Measurements from ENCODE around the gene VTA1. TPM values are rescaled to one million over a fixed set of nuclear protein-coding genes. Genes with fewer than 3 reads are reported as not detected.

VTA1 gene
- polyA plus RNA-seq, 1 donor (not counting 4 experiments of a cell fraction or from before 2014, with no cell fraction given): 97.4 TPM

DNA sequence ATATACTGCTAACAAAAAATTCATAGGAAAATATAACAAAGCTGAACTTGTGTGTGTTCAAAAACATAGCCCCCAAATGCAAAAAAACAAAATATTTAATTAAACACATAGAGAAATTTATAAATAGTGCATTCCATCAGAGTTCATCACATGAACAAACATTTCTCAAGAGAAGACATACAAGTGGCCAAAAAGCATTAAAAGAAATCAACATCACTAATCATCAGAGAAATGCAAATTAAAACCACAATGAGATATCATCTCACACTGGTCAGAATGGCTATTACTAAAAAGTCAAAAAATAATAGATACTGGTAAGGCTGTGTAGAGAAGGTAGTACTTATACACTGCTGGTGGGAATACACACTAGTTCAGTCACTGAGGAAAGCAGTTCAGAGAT, 115.2 kb downstream of the VTA1 start:
- Histone ChIP-seq H2AFZ (ENCODE audit: control insufficient read depth, low read length) (no peak overlapping the region), H4K20me1 (ENCODE audit: control insufficient read depth, extremely low read depth, insufficient read depth, low read length) (no peaks in the 10 kb centered on the region), H3K4me1 (ENCODE audit: control insufficient read depth, extremely low read depth, insufficient read depth, low read length) (no peaks in the 10 kb centered on the region), H3K79me2 (ENCODE audit: control insufficient read depth, insufficient read depth, low read length) (no peaks in the 10 kb centered on the region), H3K36me3 (ENCODE audit: control insufficient read depth in 2 of 2, extremely low read depth in 1 of 2, insufficient read depth in 2 of 2, low read length in 2 of 2) (no peaks in the 10 kb centered on the region), H3K4me2 (ENCODE audit: control insufficient read depth, extremely low read depth, insufficient read depth, low read depth, low read length) (no peak overlapping the region), H3K9me1 (ENCODE audit: control insufficient read depth, extremely low read depth, insufficient read depth, low read length) (no peaks in the 10 kb centered on the region), H3K27ac (ENCODE audit: control insufficient read depth, insufficient read depth, low read length) (no peak overlapping the region), H3K4me3 (ENCODE audit: control insufficient read depth in 2 of 3, extremely low read depth in 1 of 3, insufficient read depth in 2 of 3, low read depth in 1 of 3, low read length in 3 of 3) (no peak overlapping the region), H3K9me3 (ENCODE audit: control insufficient read depth, low read depth, low read length) (no peaks in the 10 kb centered on the region), H3K27me3 (ENCODE audit: control insufficient read depth, extremely low read depth, insufficient read depth, low read length) (no peaks in the 10 kb centered on the region), H3K9ac (ENCODE audit: control insufficient read depth, extremely low read depth, insufficient read depth, low read length) (no peak overlapping the region)
- dilution Hi-C loops (cut with MboI; ENCODE audit: extremely low pct_ligation_motif_present, low sequenced_read_pairs): no loop called here
- no peak for TF ChIP-seq EZH2 (IDR thresholded peaks at IDR 0.05; ENCODE audit: low read length)
- TF ChIP-seq, protein P1, sequence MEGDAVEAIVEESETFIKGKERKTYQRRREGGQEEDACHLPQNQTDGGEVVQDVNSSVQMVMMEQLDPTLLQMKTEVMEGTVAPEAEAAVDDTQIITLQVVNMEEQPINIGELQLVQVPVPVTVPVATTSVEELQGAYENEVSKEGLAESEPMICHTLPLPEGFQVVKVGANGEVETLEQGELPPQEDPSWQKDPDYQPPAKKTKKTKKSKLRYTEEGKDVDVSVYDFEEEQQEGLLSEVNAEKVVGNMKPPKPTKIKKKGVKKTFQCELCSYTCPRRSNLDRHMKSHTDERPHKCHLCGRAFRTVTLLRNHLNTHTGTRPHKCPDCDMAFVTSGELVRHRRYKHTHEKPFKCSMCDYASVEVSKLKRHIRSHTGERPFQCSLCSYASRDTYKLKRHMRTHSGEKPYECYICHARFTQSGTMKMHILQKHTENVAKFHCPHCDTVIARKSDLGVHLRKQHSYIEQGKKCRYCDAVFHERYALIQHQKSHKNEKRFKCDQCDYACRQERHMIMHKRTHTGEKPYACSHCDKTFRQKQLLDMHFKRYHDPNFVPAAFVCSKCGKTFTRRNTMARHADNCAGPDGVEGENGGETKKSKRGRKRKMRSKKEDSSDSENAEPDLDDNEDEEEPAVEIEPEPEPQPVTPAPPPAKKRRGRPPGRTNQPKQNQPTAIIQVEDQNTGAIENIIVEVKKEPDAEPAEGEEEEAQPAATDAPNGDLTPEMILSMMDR (optimal IDR thresholded peaks at IDR 0.05 in 1 of 3, IDR thresholded peaks at IDR 0.05 in 1 of 3, conservative IDR thresholded peaks at IDR 0.05 in 1 of 3; ENCODE audit: extremely low read depth in 1 of 3, insufficient read depth in 2 of 3, low read length in 3 of 3): no peak
- DNase-seq (ENCODE audit: low read depth, low spot score) (no peak), FAIRE-seq (no peak)

DNA sequence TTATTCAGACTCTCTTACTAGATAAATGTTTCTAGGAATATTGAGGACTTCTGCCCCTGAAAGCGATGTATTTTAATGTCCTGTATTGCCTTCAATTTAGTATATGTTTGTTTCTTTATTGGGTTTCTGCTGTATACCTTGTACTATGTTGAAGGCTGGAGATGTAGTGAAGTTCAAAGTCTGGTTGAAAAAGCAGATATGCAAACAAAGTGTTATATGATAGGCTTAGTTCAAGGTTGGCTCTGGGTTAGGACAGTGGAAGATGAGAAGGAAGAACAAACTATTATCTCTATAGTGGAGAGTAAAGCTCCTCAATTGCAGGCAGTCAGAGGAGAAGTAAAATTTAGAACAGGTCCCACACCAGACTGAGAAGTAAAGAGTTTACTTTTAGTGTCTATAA, 118.4 kb downstream of the VTA1 start:
- H3K27ac ChIP-seq (ENCODE audit: control insufficient read depth, insufficient read depth, low read length): no peak overlapping the region
- FAIRE-seq: no peak
- no peak overlapping the region for H3K4me2 ChIP-seq (ENCODE audit: control insufficient read depth, extremely low read depth, insufficient read depth, low read depth, low read length)
- H3K9me3 ChIP-seq (ENCODE audit: control insufficient read depth, low read depth, low read length): no peaks in the 10 kb centered on the region
- no peaks in the 10 kb centered on the region for H3K9me1 ChIP-seq (ENCODE audit: control insufficient read depth, extremely low read depth, insufficient read depth, low read length)
- no peaks in the 10 kb centered on the region for H4K20me1 ChIP-seq (ENCODE audit: control insufficient read depth, extremely low read depth, insufficient read depth, low read length)
- no peaks in the 10 kb centered on the region for H3K79me2 ChIP-seq (ENCODE audit: control insufficient read depth, insufficient read depth, low read length)
- H3K4me1 ChIP-seq (ENCODE audit: control insufficient read depth, extremely low read depth, insufficient read depth, low read length): no peaks in the 10 kb centered on the region
- H3K4me3 ChIP-seq (ENCODE audit: control insufficient read depth in 2 of 3, extremely low read depth in 1 of 3, insufficient read depth in 2 of 3, low read depth in 1 of 3, low read length in 3 of 3): no peak overlapping the region
- dilution Hi-C loops (cut with MboI; ENCODE audit: extremely low pct_ligation_motif_present, low sequenced_read_pairs): no loop called here
- DNase-seq (ENCODE audit: low read depth, low spot score): no peak
- H2AFZ ChIP-seq (ENCODE audit: control insufficient read depth, low read length): no peak overlapping the region
- no peak for TF ChIP-seq EZH2 (IDR thresholded peaks at IDR 0.05; ENCODE audit: low read length)
- TF ChIP-seq, protein P1 (optimal IDR thresholded peaks at IDR 0.05 in 1 of 3, IDR thresholded peaks at IDR 0.05 in 1 of 3, conservative IDR thresholded peaks at IDR 0.05 in 1 of 3; ENCODE audit: extremely low read depth in 1 of 3, insufficient read depth in 2 of 3, low read length in 3 of 3): no peak
- no peaks in the 10 kb centered on the region for H3K36me3 ChIP-seq (ENCODE audit: control insufficient read depth in 2 of 2, extremely low read depth in 1 of 2, insufficient read depth in 2 of 2, low read length in 2 of 2)
- no peak overlapping the region for H3K9ac ChIP-seq (ENCODE audit: control insufficient read depth, extremely low read depth, insufficient read depth, low read length)
- no peaks in the 10 kb centered on the region for H3K27me3 ChIP-seq (ENCODE audit: control insufficient read depth, extremely low read depth, insufficient read depth, low read length)
